MCF 10A (cell line): ENCODE data around the gene ACTL7A. TPM values are rescaled to one million over a fixed set of nuclear protein-coding genes. Genes with fewer than 3 reads are reported as not detected.

Source experiments
- BruUV-seq: library from RNA; stranded (reverse); fragments of 400-500 nt; replicated peaks from 2 replicates; lab custom pipeline; 2021; lab: Mats Ljungman, UMichigan
- CTCF ChIA-PET: fragments of 300-600 bp; sonication (Branson Sonifier 250); formaldehyde crosslinking; extraction: SDS; loops from one replicate; lab custom pipeline; 2021; ENCODE audit warnings: antibody characterized with exemption, inconsistent platforms; lab: Yijun Ruan, JAX
- POLR2A ChIA-PET: fragments of 300-600, 350-650 bp; sonication (Branson Sonifier 250); formaldehyde crosslinking; extraction: SDS; loops from one replicate; lab custom pipeline; 2020; ENCODE audit warnings: antibody characterized with exemption, inconsistent platforms; lab: Yijun Ruan, JAX
- DNase-seq: peaks from one replicate; pipeline ENCODE4 v3.0.0-alpha.2; 2018; ENCODE audit not compliant: unreplicated experiment
- H3K27ac Mint-ChIP-seq: one replicate; pipeline ENCODE4 v1.8.0; 2022; ENCODE audit warnings: mild to moderate bottlenecking, low read depth, mixed read lengths; ENCODE audit not compliant: unreplicated experiment
- H3K27me3 Mint-ChIP-seq: one replicate; pipeline ENCODE4 v1.8.0; 2022; ENCODE audit warnings: mixed read lengths; ENCODE audit not compliant: insufficient read depth, unreplicated experiment
- H3K36me3 Mint-ChIP-seq: one replicate; pipeline ENCODE4 v1.8.0; 2022; ENCODE audit warnings: mild to moderate bottlenecking, moderate library complexity, mixed read lengths; ENCODE audit not compliant: insufficient read depth, unreplicated experiment
- H3K4me1 Mint-ChIP-seq: one replicate; pipeline ENCODE4 v1.8.0; 2022; ENCODE audit warnings: mixed read lengths; ENCODE audit not compliant: insufficient read depth, unreplicated experiment
- H3K4me3 Mint-ChIP-seq: one replicate; pipeline ENCODE4 v1.8.0; 2022; ENCODE audit warnings: mild to moderate bottlenecking, moderate library complexity, mixed read lengths; ENCODE audit not compliant: unreplicated experiment
- H3K9me3 Mint-ChIP-seq: one replicate; pipeline ENCODE4 v1.8.0; 2022; ENCODE audit warnings: mixed read lengths; ENCODE audit not compliant: unreplicated experiment
- intact Hi-C: fragments of 100-400 bp; cut with micrococcal nuclease; formaldehyde crosslinking; loops from 2 replicates; pipeline ENCODE4 v1.14.1; 2022
- total RNA-seq: library from RNA; stranded (reverse); gene quantifications from 2 replicates; pipeline ENCODE4 v1.2.3, GENCODE V29; 2022
- TF ChIP-seq, protein P1 (sequence below): fragments of 200-600 bp; IDR thresholded peaks from one replicate; pipeline ENCODE4 v1.8.0; 2022; ENCODE audit warnings: antibody characterized with exemption, mild to moderate bottlenecking; ENCODE audit not compliant: unreplicated experiment

The ACTL7A gene
- total RNA-seq, 1 experiment from 2014 or later, result not detected

DNA sequence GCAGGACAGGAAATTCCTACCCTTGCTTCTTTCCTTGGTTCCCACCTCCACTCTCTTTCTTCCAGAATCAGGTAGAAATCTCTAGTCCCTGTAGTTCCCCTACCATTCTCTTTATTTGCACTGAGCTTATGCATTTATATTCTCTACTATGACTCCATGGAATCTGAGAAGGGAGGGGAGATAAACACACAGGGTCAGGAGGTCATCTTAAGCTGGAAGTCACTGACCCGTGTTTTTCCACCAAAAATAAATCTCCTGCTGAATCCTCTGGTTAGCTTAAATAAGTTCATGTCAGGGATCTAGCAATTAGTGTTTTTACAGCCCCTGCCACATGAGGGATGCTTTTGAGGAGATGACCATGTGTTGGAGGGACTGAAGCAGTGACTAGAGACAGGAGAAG is 10.0 kb upstream of the ACTL7A start:
- POLR2A ChIA-PET, result interaction anchor here (0.8 to 1.6 kb wide), 2 partner anchors 82 to 88 kb away, joined by 3 to 4 read pairs; partner anchors contain the start of genes ABITRAM and ELP1
- DNase-seq, result no peak
- BruUV-seq, result no TSS peak
- Mint-ChIP-seq H3K36me3 (no peaks in the 10 kb centered on the region), H3K9me3 (no peaks in the 10 kb centered on the region), H3K4me1 (no peaks in the 10 kb centered on the region), H3K27ac (no peak overlapping the region), H3K27me3 (no peaks in the 10 kb centered on the region), H3K4me3 (no peak overlapping the region)
- intact Hi-C loops, result loop anchor here (5.0 to 10.0 kb wide), 2 partner anchors 35 to 473 kb away; partner anchors contain the start of gene EPB41L4B
- TF ChIP-seq, protein P1, sequence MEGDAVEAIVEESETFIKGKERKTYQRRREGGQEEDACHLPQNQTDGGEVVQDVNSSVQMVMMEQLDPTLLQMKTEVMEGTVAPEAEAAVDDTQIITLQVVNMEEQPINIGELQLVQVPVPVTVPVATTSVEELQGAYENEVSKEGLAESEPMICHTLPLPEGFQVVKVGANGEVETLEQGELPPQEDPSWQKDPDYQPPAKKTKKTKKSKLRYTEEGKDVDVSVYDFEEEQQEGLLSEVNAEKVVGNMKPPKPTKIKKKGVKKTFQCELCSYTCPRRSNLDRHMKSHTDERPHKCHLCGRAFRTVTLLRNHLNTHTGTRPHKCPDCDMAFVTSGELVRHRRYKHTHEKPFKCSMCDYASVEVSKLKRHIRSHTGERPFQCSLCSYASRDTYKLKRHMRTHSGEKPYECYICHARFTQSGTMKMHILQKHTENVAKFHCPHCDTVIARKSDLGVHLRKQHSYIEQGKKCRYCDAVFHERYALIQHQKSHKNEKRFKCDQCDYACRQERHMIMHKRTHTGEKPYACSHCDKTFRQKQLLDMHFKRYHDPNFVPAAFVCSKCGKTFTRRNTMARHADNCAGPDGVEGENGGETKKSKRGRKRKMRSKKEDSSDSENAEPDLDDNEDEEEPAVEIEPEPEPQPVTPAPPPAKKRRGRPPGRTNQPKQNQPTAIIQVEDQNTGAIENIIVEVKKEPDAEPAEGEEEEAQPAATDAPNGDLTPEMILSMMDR, result no peak
- CTCF ChIA-PET, result interaction anchor here (0.6 to 2.4 kb wide), 9 partner anchors 8 to 1715 kb away, joined by 3 to 15 read pairs (median 4); no protein-coding TSS in a partner anchor

DNA sequence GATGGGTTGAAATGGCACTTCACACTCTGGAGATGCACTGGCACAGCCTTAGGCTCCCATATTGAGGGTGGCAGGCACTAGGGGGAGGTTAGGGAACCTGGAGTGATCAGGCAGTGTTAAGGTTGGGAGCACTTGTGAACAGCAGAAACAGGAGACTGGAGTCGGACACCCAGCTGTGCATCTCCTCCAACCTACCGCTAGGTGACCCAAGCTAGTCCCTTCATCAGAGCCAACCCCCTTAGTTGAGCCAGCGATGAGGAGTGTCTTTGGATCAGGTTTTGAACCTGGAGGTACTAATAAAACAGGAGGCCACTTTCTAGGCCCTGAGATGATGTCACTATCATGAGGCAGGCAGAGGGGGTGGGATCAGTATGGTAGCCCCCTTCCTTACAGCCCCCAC is 8.0 kb upstream of the ACTL7A start:
- no peak overlapping the region for H3K27ac Mint-ChIP-seq
- H3K9me3 Mint-ChIP-seq, result peaks cover 5% of the 10 kb centered on the region
- no peak for DNase-seq
- ChIA-PET CTCF (interaction anchor here (0.6 to 1.2 kb wide), 3 partner anchors 13 to 100 kb away, joined by 3 to 4 read pairs (median 3); no protein-coding TSS in a partner anchor), POLR2A (interaction anchor here (0.8 to 0.9 kb wide), 2 partner anchors 13 to 16 kb away, joined by 3 to 5 read pairs; no protein-coding TSS in a partner anchor)
- intact Hi-C loops, result loop anchor here (5.0 to 10.0 kb wide), 2 partner anchors 33 to 471 kb away; partner anchors contain the start of gene EPB41L4B
- no peaks in the 10 kb centered on the region for H3K27me3 Mint-ChIP-seq
- no peak overlapping the region for H3K4me3 Mint-ChIP-seq
- H3K36me3 Mint-ChIP-seq, result no peaks in the 10 kb centered on the region
- peaks cover 3% of the 10 kb centered on the region for H3K4me1 Mint-ChIP-seq
- TF ChIP-seq, protein P1, result no peak
- no TSS peak for BruUV-seq

DNA sequence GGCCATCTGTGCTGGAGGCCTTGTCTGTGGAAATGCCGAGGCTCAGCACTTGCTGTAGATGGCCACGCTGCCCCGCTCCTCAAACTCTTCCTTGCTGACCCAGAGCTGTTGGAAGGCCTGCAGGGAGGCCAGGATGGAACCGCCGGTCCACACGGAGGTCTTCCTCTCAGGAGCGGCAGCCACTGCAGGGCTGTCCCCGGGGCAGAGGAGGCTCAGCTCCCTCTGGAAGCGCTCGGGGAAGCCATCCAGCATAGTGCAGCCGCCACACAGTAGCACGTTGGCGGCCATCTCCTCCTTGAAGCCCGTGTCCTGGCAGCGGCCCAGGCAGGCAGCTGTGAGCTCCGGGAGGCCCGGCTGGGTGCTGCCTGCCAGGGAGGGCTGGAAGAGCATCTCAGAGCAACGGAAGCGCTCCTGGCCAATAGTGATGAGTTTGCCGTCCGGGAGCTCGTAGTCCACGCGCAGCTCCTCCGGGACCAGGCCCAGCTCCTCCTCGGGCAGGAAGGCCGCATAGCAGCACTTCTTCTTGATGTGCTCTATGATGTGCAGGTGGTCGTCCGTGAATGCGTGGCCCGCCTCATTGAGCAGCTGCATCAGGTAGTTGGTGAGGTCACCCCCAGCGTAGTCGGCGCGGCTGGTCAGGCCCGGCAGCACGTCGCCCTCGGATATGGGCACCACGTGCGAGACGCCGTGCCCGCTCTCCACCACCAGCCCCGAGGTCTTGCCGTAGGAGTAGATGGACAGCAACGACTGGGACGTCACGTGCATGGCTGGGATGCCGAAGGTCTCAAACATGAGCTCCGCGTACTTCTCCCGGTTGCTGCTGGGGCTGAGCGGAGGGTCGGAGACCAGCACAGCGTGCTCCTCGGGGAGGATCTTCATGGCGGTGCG is 7.2 kb upstream of the ACTL7A start:
- Mint-ChIP-seq H3K4me1 (peaks cover 10% of the 10 kb centered on the region), H3K27ac (no peak overlapping the region), H3K9me3 (peaks cover 5% of the 10 kb centered on the region), H3K36me3 (no peaks in the 10 kb centered on the region), H3K4me3 (no peak overlapping the region), H3K27me3 (no peaks in the 10 kb centered on the region)
- BruUV-seq, result no TSS peak
- CTCF ChIA-PET, result interaction anchor here (0.6 to 1.3 kb wide), 3 partner anchors 98 to 458 kb away, joined by 3 to 4 read pairs (median 3); no protein-coding TSS in a partner anchor
- DNase-seq, result no peak
- POLR2A ChIA-PET, result no interaction called here
- TF ChIP-seq, protein P1, result no peak
- intact Hi-C loops, result loop anchor here (5.0 to 10.0 kb wide), 2 partner anchors 32 to 470 kb away; partner anchors contain the start of gene EPB41L4B

DNA sequence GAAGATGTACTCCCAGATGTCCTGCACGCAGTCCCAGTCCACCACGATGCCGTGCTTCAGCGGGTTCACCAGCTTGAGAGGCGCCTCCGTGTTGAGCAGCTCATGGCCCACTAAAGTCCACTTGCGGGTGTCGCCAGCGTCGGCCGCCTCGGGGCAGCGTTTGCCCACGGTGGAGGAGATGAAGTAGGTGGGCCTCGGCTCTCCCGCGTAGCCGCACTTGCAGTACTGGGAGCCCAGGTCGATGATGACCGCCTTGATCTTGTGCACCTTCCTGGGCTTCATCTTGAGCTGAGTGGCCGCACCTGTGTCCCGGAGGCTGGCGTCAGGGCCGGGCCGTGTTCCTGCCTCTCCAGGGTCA is 6.6 kb upstream of the ACTL7A start:
- Mint-ChIP-seq H3K4me1 (peaks cover 17% of the 10 kb centered on the region), H3K4me3 (no peak overlapping the region), H3K27me3 (no peaks in the 10 kb centered on the region), H3K9me3 (peaks cover 5% of the 10 kb centered on the region), H3K36me3 (no peaks in the 10 kb centered on the region), H3K27ac (no peak overlapping the region)
- intact Hi-C loops, result loop anchor here (10.0 kb wide), 1 partner anchor 469 kb away; the partner anchor contains the start of gene EPB41L4B
- TF ChIP-seq, protein P1, result no peak
- no TSS peak for BruUV-seq
- POLR2A ChIA-PET, result no interaction called here
- no peak for DNase-seq
- CTCF ChIA-PET, result interaction anchor here (1.3 kb wide), 1 partner anchor 99 kb away, joined by 3 read pairs; no protein-coding TSS in a partner anchor
